H1 (cell line): Measurements from ENCODE around the gene WWC1. TPM values are rescaled to one million over a fixed set of nuclear protein-coding genes. Genes with fewer than 3 reads are reported as not detected.

Source experiments
- CTCF ChIA-PET: fragments of 300-600 bp; sonication (Branson Sonifier 250); formaldehyde crosslinking; loops from one replicate; lab custom pipeline; 2021; ENCODE audit not compliant: partially characterized antibody; lab: Charles Lee
- POLR2A ChIA-PET: fragments of 300-600 bp; sonication (Branson Sonifier 250); formaldehyde crosslinking; loops from one replicate; lab custom pipeline; 2021; ENCODE audit warnings: inconsistent platforms; ENCODE audit not compliant: partially characterized antibody; lab: Charles Lee
- DNase-seq, 2 experiments: peaks; one replicate each; pipeline versions ENCODE4 v3.0.0 to v3.0.0-alpha.2; 2010 to 2022; ENCODE audit warnings: low spot score in 2 of 2, low read depth in 1 of 2, mixed read lengths in 1 of 2
- FAIRE-seq: peaks from 2 replicates; lab custom pipeline; 2011; peaks lifted over from hg19 to GRCh38; lab: Jason Lieb, UNC
- H2AFZ ChIP-seq: 2 replicates; pipeline ENCODE4 v1.8.1; 2012; ENCODE audit warnings: low read length, inconsistent platforms
- H2AK5ac ChIP-seq: 2 replicates; pipeline ENCODE4 v1.6.1; 2013; ENCODE audit warnings: low read depth, low read length
- H2BK120ac ChIP-seq: replicated peaks from 2 replicates; pipeline ENCODE3; 2013; ENCODE audit warnings: low read depth, low read length, inconsistent platforms
- H2BK12ac ChIP-seq: 2 replicates; pipeline ENCODE4 v1.6.1; 2013; ENCODE audit warnings: low read depth, low read length
- H2BK15ac ChIP-seq: 2 replicates; pipeline ENCODE4 v1.6.1; 2013; ENCODE audit warnings: low read length
- H2BK20ac ChIP-seq: 2 replicates; pipeline ENCODE4 v1.6.1; 2013; ENCODE audit warnings: low read length
- H2BK5ac ChIP-seq: 2 replicates; pipeline ENCODE4 v1.6.1; 2013; ENCODE audit warnings: low read depth, low read length
- H3K14ac ChIP-seq: 2 replicates; pipeline ENCODE4 v1.6.1; 2013; ENCODE audit warnings: inconsistent platforms; ENCODE audit not compliant: insufficient read length
- H3K18ac ChIP-seq: 2 replicates; pipeline ENCODE4 v1.6.1; 2013; ENCODE audit warnings: low read length; ENCODE audit errors: extremely low read depth
- H3K23ac ChIP-seq: 2 replicates; pipeline ENCODE4 v1.6.1; 2013; ENCODE audit warnings: inconsistent platforms; ENCODE audit not compliant: insufficient read length
- H3K23me2 ChIP-seq: 2 replicates; pipeline ENCODE4 v1.6.1; 2013; ENCODE audit warnings: low read depth, low read length
- H3K27ac ChIP-seq: 2 replicates; pipeline ENCODE4 v1.6.1; 2011; ENCODE audit warnings: low read depth, low read length, inconsistent platforms
- H3K27me3 ChIP-seq, 4 experiments: replicated peaks in 1 of 4; 1 replicate in 1 of 4; 2 replicates in 3 of 4; pipeline versions ENCODE4 v1.6.1 to v1.8.1; 2011 to 2013; ENCODE audit warnings: low read length in 3 of 4, mild to moderate bottlenecking in 3 of 4, inconsistent platforms in 2 of 4, mixed read lengths in 2 of 4, moderate library complexity in 1 of 4; ENCODE audit not compliant: control insufficient read depth in 3 of 4, insufficient read depth in 3 of 4; ENCODE audit errors: extremely low read depth in 1 of 4
- H3K36me3 ChIP-seq, 4 experiments: 2 replicates each; pipeline versions ENCODE4 v1.6.1 to v1.8.1; 2011 to 2013; ENCODE audit warnings: mild to moderate bottlenecking in 4 of 4, low read length in 3 of 4, moderate library complexity in 2 of 4, control low read depth in 1 of 4, inconsistent platforms in 1 of 4; ENCODE audit not compliant: insufficient read depth in 4 of 4, control insufficient read depth in 2 of 4
- H3K4ac ChIP-seq: replicated peaks from 2 replicates; pipeline ENCODE3; 2013; ENCODE audit warnings: low read length, low read depth, mixed read lengths, inconsistent platforms; ENCODE audit not compliant: insufficient read length
- H3K4me1 ChIP-seq, 4 experiments: replicated peaks in 1 of 4; 1 replicate in 1 of 4; 2 replicates in 3 of 4; pipeline versions ENCODE4 v1.6.1 to v1.8.1; 2011 to 2013; ENCODE audit warnings: low read length in 3 of 4, inconsistent platforms in 2 of 4, mixed read lengths in 1 of 4; ENCODE audit not compliant: insufficient read depth in 4 of 4, control insufficient read depth in 3 of 4
- H3K4me2 ChIP-seq, 2 experiments: 2 replicates each; pipeline versions ENCODE4 v1.6.1 to v1.8.1; 2011 to 2013; ENCODE audit warnings: low read depth in 2 of 2, low read length in 2 of 2, control low read depth in 1 of 2, inconsistent platforms in 1 of 2, mild to moderate bottlenecking in 1 of 2; ENCODE audit not compliant: insufficient read depth in 1 of 2
- H3K4me3 ChIP-seq, 4 experiments: fragments of 200-600, 300-600 bp in 1 of 4; sonication (generic), shearing (Covaris generic), sonication (Bioruptor Twin) in 1 of 4; 2 replicates each; pipeline versions ENCODE4 v1.5.1 to v1.8.1; 2011 to 2016; ENCODE audit warnings: low read length in 4 of 4, low read depth in 3 of 4, control low read depth in 2 of 4, inconsistent platforms in 2 of 4, mild to moderate bottlenecking in 2 of 4, mixed read lengths in 1 of 4, moderate library complexity in 1 of 4; ENCODE audit not compliant: insufficient read depth in 2 of 4; ENCODE audit errors: extremely low read depth in 1 of 4
- H3K56ac ChIP-seq: replicated peaks from 2 replicates; pipeline ENCODE3; 2013; ENCODE audit warnings: low read depth, mild to moderate bottlenecking, mixed read lengths, low read length, inconsistent platforms; ENCODE audit not compliant: insufficient read length
- H3K79me1 ChIP-seq: 2 replicates; pipeline ENCODE4 v1.6.1; 2013; ENCODE audit warnings: low read depth, low read length, control low read depth
- H3K79me2 ChIP-seq, 2 experiments: 2 replicates each; pipeline versions ENCODE4 v1.6.1 to v1.8.1; 2012 to 2013; ENCODE audit warnings: low read length in 2 of 2, mild to moderate bottlenecking in 2 of 2, inconsistent platforms in 1 of 2; ENCODE audit not compliant: insufficient read depth in 2 of 2, control insufficient read depth in 1 of 2
- H3K9ac ChIP-seq, 4 experiments: replicated peaks in 1 of 4; 1 replicate in 1 of 4; 2 replicates in 3 of 4; pipeline versions ENCODE4 v1.6.1 to v1.8.1; 2011 to 2013; ENCODE audit warnings: low read depth in 3 of 4, low read length in 3 of 4, control low read depth in 2 of 4, mild to moderate bottlenecking in 2 of 4, moderate library complexity in 2 of 4, inconsistent platforms in 1 of 4; ENCODE audit errors: extremely low read depth in 1 of 4
- H3K9me3 ChIP-seq, 2 experiments: 2 replicates each; pipeline versions ENCODE4 v1.6.1 to v1.8.1; 2012 to 2013; ENCODE audit warnings: mild to moderate bottlenecking in 2 of 2, moderate library complexity in 2 of 2, control low read depth in 1 of 2, inconsistent platforms in 1 of 2, low read depth in 1 of 2, low read length in 1 of 2, mixed read lengths in 1 of 2; ENCODE audit not compliant: insufficient read depth in 2 of 2
- H4K20me1 ChIP-seq, 2 experiments: replicated peaks in 1 of 2; 2 replicates each; pipeline versions ENCODE3 to v1.8.1; 2011 to 2013; ENCODE audit warnings: inconsistent platforms in 2 of 2, low read length in 2 of 2, mild to moderate bottlenecking in 1 of 2; ENCODE audit not compliant: insufficient read depth in 2 of 2, control insufficient read depth in 1 of 2
- H4K5ac ChIP-seq: 2 replicates; pipeline ENCODE4 v1.6.1; 2013; ENCODE audit warnings: low read length, low read depth, mixed read lengths, inconsistent platforms; ENCODE audit not compliant: insufficient read length
- H4K8ac ChIP-seq: 2 replicates; pipeline ENCODE4 v1.8.0; 2013; ENCODE audit warnings: mild to moderate bottlenecking, moderate library complexity, low read length, inconsistent platforms; ENCODE audit not compliant: insufficient read depth; ENCODE audit errors: extremely low read depth
- H4K91ac ChIP-seq: replicated peaks from 2 replicates; pipeline ENCODE3; 2013; ENCODE audit warnings: low read length, mixed read lengths, inconsistent platforms; ENCODE audit not compliant: insufficient read length
- ATF2 ChIP-seq: IDR thresholded peaks from 2 replicates; pipeline ENCODE4 v1.6.1; 2012; ENCODE audit warnings: low read length, inconsistent platforms
- CBX8 ChIP-seq: fragments of 300-800, 300-1000 bp; sonication (generic); IDR thresholded peaks from 2 replicates; pipeline ENCODE4 v1.7.1; 2016; ENCODE audit warnings: low read depth, low read length, borderline replicate concordance
- CHD2 ChIP-seq: IDR thresholded peaks from 2 replicates; pipeline ENCODE4 v1.6.1; 2012; ENCODE audit warnings: low read length, improper control_type of control experiment
- RFX5 ChIP-seq: IDR thresholded peaks from 2 replicates; pipeline ENCODE4 v1.6.1; 2011; ENCODE audit warnings: low read depth, low read length, improper control_type of control experiment, borderline replicate concordance
- YY1 ChIP-seq: IDR thresholded peaks from 2 replicates; pipeline ENCODE4 v1.6.1; 2011; ENCODE audit warnings: low read depth, mild to moderate bottlenecking, low read length
- WGBS, 2 experiments: shearing (Covaris generic) in 1 of 2; methylation state at CpG; one replicate each; pipeline versions ENCODE4 v1.1.6 to v1.1.7; 2013 to 2015; ENCODE audit warnings: low lambda C conversion rate in 2 of 2, mixed read lengths in 2 of 2, inconsistent platforms in 1 of 2, low coverage in 1 of 2, missing lambda C conversion rate in 1 of 2; ENCODE audit not compliant: insufficient replicate concordance in 2 of 2, insufficient coverage in 1 of 2, insufficient read length in 1 of 2; ENCODE audit errors: extremely low coverage in 1 of 2, missing lambda C conversion rate in 1 of 2; 5-methylcytosine and 5-hydroxymethylcytosine counted together
- polyA plus RNA-seq, 7 experiments: library from polyadenylated mRNA; depleted of rRNA in 3 of 7; stranded (reverse) in 5 of 7; unstranded in 2 of 7; fragments of >200 nt in 5 of 7; fragments of 200-250 nt in 2 of 7; gene quantifications; 1 replicate in 5 of 7; 2 replicates in 1 of 7; 4 replicates in 1 of 7; pipeline versions ENCODE4 v1.2.1 to v1.2.3, GENCODE V29; 2011 to 2013; ENCODE audit warnings: missing spikeins in 2 of 7, mixed read lengths in 2 of 7
- total RNA-seq: library from RNA; stranded (reverse); fragmentation: NEBNext Ultra II Directional; extraction: Animal tissue kit (Norgen Biotek cat#: 25700); gene quantifications from 2 replicates; pipeline ENCODE4 v1.2.1, GENCODE V29; 2021

Gene WWC1
- total and polyA plus RNA-seq, 2 of the 8 experiments (the other 6 are each of a cell fraction or from before 2014, with no cell fraction given): 16.4 to 41.1 TPM

- Histone ChIP-seq H3K23me2 (no peaks in the 10 kb centered on the region), H3K79me2 (peaks cover 0 to 60% of the 10 kb centered on the region in 2 experiments; a peak in 3 of 4 replicates), H2AFZ (no peak overlapping the region), H3K27me3 (no peaks in the 10 kb centered on the region), H4K5ac (no peak overlapping the region), H3K56ac (no peak overlapping the region), H3K4ac (no peak overlapping the region), H2BK15ac (no peak overlapping the region), H4K20me1 (peaks cover 2 to 3% of the 10 kb centered on the region in 2 experiments), H2BK120ac (no peak overlapping the region), H3K18ac (no peak overlapping the region), H3K14ac (no peak overlapping the region), H2BK5ac (no peak overlapping the region), H3K4me1 (peaks cover 2 to 24% (median 14%) of the 10 kb centered on the region in 4 experiments; a peak in 6 of 7 replicates), H3K79me1 (peaks cover 16% of the 10 kb centered on the region), H4K8ac (no peak overlapping the region), H2BK12ac (no peak overlapping the region), H3K4me2 (no peak overlapping the region), H2BK20ac (no peak overlapping the region), H4K91ac (no peak overlapping the region), H3K4me3 (no peak overlapping the region), H2AK5ac (no peak overlapping the region), H3K27ac (no peak overlapping the region), H3K9me3 (no peaks in the 10 kb centered on the region), H3K9ac (no peak overlapping the region), H3K36me3 (no peaks in the 10 kb centered on the region), H3K23ac (no peak overlapping the region)
- ChIA-PET POLR2A (interaction anchor here (0.7 to 1.3 kb wide), 2 partner anchors 12 to 49 kb away, joined by 3 to 4 read pairs; no protein-coding TSS in a partner anchor), CTCF (interaction anchor here (0.7 to 2.2 kb wide), 7 partner anchors 12 to 39 kb away, joined by 3 to 7 read pairs (median 4); no protein-coding TSS in a partner anchor)
- WGBS, 2 experiments: 100% methylated on average over 1 of the region's 1 CpG; no CpG with 5 or more reads in 1 of the 2 experiments
- DNase-seq: no peak
- no peak for TF ChIP-seq RFX5
- no peak for TF ChIP-seq CBX8
- TF ChIP-seq CHD2: no peak
- TF ChIP-seq YY1: no peak
- no peak for TF ChIP-seq ATF2
- FAIRE-seq: no peak
Observed at GRCh38 chr5:168340487-168340886, 49.0 kb downstream of the WWC1 start.
